HG03097 (cell line): ENCODE results near the gene HS3ST3B1.

Source experiments
- ATAC-seq: cut with Tn5 transposase; IDR thresholded peaks from one replicate; pipeline ENCODE4 v1.9.1; 2021; ENCODE audit not compliant: unreplicated experiment, low FRiP score

Gene HS3ST3B1

GRCh38 chr17:14302431-14303099 is 1.7 kb downstream of the HS3ST3B1 start:
- peak; percentile 48 for ATAC-seq

GRCh38 chr17:14303343-14304221 is 2.7 kb downstream of the HS3ST3B1 start:
- no peak for ATAC-seq

- ATAC-seq: no peak
Measured at GRCh38 chr17:14304222-14304772, 3.4 kb downstream of the HS3ST3B1 start.

GRCh38 chr17:14304773-14305517 is 4.1 kb downstream of the HS3ST3B1 start:
- ATAC-seq: no peak

- ATAC-seq: no peak
Measured at GRCh38 chr17:14305785-14306496, 5.1 kb downstream of the HS3ST3B1 start.

GRCh38 chr17:14306596-14306995 is 5.7 kb downstream of the HS3ST3B1 start:
- no peak for ATAC-seq

- ATAC-seq: no peak
Measured at GRCh38 chr17:14307560-14308024, 6.7 kb downstream of the HS3ST3B1 start.

- no peak for ATAC-seq
Measured at GRCh38 chr17:14308636-14308964, 7.7 kb downstream of the HS3ST3B1 start.

- peak; percentile 92 for ATAC-seq
Measured at GRCh38 chr17:14308965-14309879, 8.3 kb downstream of the HS3ST3B1 start.

GRCh38 chr17:14310101-14310500 is 9.2 kb downstream of the HS3ST3B1 start:
- ATAC-seq: no peak

GRCh38 chr17:14310605-14311004 is 9.7 kb downstream of the HS3ST3B1 start:
- no peak for ATAC-seq

GRCh38 chr17:14311186-14311705 is 10.4 kb downstream of the HS3ST3B1 start:
- no peak for ATAC-seq

GRCh38 chr17:14311981-14312380 is 11.1 kb downstream of the HS3ST3B1 start:
- ATAC-seq: no peak

- ATAC-seq: no peak
Measured at GRCh38 chr17:14312522-14312921, 11.6 kb downstream of the HS3ST3B1 start.

- ATAC-seq: no peak
Measured at GRCh38 chr17:14316126-14316832, 15.4 kb downstream of the HS3ST3B1 start.

- ATAC-seq: no peak
Measured at GRCh38 chr17:14317383-14317782, 16.5 kb downstream of the HS3ST3B1 start.

- no peak for ATAC-seq
Measured at GRCh38 chr17:14318109-14318917, 17.4 kb downstream of the HS3ST3B1 start.

GRCh38 chr17:14318918-14319205 is 18.0 kb downstream of the HS3ST3B1 start:
- ATAC-seq: no peak
